C4-2B (cell line): Measurements from ENCODE around the gene CD1E.

Experiments
- ZFX ChIP-seq: fragments of 450-650 bp; IDR thresholded peaks from 2 replicates; pipeline ENCODE4 v1.6.1; 2017
- TF ChIP-seq, protein P1 (sequence below): fragments of 450-650 bp; conservative IDR thresholded peaks from 2 replicates; pipeline ENCODE4 v1.5.1; 2017; ENCODE audit warnings: mild to moderate bottlenecking

- TF ChIP-seq, protein P1, sequence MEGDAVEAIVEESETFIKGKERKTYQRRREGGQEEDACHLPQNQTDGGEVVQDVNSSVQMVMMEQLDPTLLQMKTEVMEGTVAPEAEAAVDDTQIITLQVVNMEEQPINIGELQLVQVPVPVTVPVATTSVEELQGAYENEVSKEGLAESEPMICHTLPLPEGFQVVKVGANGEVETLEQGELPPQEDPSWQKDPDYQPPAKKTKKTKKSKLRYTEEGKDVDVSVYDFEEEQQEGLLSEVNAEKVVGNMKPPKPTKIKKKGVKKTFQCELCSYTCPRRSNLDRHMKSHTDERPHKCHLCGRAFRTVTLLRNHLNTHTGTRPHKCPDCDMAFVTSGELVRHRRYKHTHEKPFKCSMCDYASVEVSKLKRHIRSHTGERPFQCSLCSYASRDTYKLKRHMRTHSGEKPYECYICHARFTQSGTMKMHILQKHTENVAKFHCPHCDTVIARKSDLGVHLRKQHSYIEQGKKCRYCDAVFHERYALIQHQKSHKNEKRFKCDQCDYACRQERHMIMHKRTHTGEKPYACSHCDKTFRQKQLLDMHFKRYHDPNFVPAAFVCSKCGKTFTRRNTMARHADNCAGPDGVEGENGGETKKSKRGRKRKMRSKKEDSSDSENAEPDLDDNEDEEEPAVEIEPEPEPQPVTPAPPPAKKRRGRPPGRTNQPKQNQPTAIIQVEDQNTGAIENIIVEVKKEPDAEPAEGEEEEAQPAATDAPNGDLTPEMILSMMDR = no peak
- no peak for TF ChIP-seq ZFX
Measured at GRCh38 chr1:158362482-158362881, 8.8 kb downstream of the CD1E start.
